Erythroblast (primary cell): Measurements from ENCODE around the gene ANAPC2.

ENCODE experiments used
- GATA1 ChIP-seq: IDR thresholded peaks from 2 replicates; pipeline ENCODE4 v1.6.1; 2011; ENCODE audit warnings: low read depth, mild to moderate bottlenecking, control low read depth, low read length, moderate library complexity
- POLR2A ChIP-seq: IDR thresholded peaks from 2 replicates; pipeline ENCODE4 v1.6.1; 2011; ENCODE audit warnings: mild to moderate bottlenecking, low read length

DNA sequence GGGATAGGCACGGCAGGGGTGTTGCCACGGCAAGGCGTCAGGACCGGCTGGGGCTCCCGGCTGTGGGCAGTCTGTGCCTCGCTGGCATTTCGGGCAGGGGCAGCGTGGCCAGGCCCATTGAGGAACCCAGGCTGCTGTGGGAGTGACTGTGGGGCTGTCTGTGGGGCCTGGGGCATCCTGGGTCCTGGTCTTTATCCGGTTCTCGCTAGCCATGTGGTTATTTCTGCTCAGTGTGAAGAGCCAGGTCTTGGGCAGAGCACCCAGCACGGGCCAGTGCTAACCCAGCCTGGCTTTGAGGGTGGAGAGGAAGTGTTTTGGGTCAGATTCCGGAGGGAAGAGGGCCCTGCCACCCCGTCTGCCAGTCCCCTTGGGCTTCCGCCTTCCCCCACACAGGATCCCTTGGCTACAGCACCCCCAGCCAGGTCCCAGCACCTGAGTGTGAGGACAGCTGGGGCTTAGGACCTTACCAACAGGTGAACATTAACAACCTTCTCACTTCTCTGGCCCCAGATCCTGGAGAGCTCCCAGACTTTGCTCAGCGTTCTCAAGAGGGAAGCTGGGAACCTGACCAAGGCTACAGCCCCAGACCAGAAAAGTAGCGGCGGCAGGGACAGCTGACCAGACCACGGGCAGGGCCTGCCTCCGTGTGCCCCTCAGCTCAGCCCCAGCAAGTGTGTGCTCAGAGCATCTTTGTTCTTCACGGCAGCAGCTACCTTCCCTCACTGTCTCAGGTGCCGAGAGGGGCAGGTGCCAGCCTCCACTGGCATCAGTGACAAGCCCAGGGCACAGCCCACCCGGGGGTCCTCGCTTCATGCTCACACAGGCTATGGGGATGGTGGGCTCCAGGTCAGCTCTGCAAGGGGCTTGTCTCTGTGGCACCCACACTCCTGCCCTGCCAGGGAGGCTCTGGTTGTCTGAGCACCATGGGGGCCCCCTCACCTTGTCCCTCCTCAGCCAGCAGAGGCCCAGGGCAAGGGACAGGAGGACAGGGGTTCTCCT lies 1.2 kb upstream of the ANAPC2 start:
- TF ChIP-seq POLR2A (no peak), GATA1 (no peak)
